Measurements from ENCODE around the gene SMARCB1. TPM values are rescaled to one million over a fixed set of nuclear protein-coding genes. Genes with fewer than 3 reads are reported as not detected.

SMARCB1 gene
- total RNA-seq, 3 donors from 2014 or later: 105 to 128 (median 109) TPM

DNA sequence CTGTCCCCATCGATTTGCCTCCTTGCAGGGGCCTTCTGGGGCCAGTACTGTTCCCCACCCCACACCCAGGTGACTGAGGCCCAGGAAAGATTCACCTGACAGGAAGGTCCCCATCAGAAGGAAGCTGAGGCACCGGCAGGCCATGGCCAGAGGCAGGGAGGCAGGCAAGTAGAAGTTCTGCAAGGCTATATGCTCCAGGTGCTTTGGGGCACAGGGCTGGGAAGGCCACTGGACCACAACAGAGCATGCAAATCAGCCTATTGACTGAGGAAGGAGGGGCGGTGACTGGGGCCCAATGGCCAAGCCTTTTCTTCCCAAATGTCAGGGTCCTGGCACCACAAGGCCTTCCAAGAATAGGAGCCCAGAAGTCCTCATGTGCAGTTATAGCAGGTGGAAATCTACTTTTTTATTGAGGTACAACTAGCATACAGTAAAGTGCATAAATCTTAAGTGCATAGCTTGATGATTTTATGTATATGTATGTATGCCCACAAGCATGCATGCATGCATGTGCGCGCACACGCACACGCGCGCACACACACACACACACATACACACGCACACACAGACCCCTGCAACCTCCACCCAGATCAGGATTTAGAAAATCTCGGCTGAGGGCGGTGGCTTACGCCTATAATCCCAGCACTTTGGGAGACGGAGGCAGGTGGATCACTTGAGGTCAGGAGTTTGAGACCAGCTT lies 32.4 kb upstream of the SMARCB1 start, which contains the start of gene VPREB3:
VPREB3 (minus strand) TSS at position 206 of the 700 bp plus-strand sequence; CDS start at position 144, 62 bp downstream.
- Mint-ChIP-seq H3K36me3 (ENCODE audit: insufficient read depth) (no peaks in the 10 kb centered on the region), H3K27me3 (ENCODE audit: low read depth) (no peaks in the 10 kb centered on the region), H3K4me1 (ENCODE audit: low read depth) (peaks cover 13% of the 10 kb centered on the region), H3K4me3 (no peak within 1 kb of the TSS), H3K9me3 (no peaks in the 10 kb centered on the region)
- no peak for DNase-seq
- ATAC-seq: no peak

DNA sequence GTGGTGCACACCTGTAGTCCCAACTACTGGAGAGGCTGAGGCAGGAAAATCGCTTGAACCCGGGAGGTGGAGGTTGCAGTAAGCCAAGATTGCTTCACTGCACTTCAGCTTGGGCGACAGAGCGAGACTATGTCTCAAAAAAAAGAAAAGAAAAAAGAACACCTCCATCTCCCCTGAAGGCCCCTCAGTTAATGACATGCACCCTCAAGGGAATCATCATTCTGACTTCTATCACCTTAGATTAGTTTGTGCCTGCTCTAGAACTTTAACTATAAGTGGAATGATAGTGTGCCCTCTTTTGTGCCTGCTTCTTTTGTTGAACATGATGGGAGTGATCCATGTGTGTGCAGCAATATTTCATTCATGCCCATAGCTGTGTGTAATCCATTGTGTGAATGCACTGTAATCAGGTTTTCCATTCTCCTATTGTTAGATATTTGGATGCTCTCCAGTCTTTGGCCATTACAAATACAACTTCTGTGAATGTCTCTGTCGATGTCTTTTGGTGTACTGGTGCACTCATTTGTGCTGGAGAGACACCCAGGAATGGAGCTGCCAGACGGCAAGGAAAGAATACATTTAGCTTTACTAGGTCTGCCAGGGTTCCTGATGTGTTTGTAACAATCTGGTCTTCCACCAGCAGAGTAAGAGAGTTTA lies 31.7 kb upstream of the SMARCB1 start:
- H3K4me3 Mint-ChIP-seq: no peak overlapping the region
- ATAC-seq (no peak), DNase-seq (no peak)
- H3K4me1 Mint-ChIP-seq (ENCODE audit: low read depth): peaks cover 9% of the 10 kb centered on the region
- H3K9me3 Mint-ChIP-seq: no peaks in the 10 kb centered on the region
- no peaks in the 10 kb centered on the region for H3K36me3 Mint-ChIP-seq (ENCODE audit: insufficient read depth)
- no peaks in the 10 kb centered on the region for H3K27me3 Mint-ChIP-seq (ENCODE audit: low read depth)

DNA sequence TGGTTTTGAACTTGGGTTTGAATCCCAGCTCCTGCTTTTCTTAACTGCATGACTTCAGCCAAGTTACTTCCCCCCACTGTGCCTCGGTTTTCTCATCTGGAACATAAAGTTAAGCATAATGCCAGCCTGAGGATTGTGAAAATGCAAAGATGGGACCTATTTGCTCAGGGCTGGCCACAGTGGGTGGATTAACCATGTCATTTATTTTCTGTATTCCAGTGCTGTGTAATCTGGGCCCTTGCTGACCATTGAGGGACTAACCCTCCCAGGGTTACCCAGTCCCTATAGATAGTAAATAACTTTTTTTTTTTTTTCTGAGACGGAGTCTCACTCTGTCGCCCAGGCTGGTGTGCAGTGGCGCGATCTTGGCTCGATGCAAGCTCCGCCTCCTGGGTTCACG lies 31.1 kb upstream of the SMARCB1 start:
- ATAC-seq (no peak), DNase-seq (no peak)
- no peaks in the 10 kb centered on the region for H3K9me3 Mint-ChIP-seq
- H3K4me3 Mint-ChIP-seq: no peak overlapping the region
- no peaks in the 10 kb centered on the region for H3K27me3 Mint-ChIP-seq (ENCODE audit: low read depth)
- H3K36me3 Mint-ChIP-seq (ENCODE audit: insufficient read depth): no peaks in the 10 kb centered on the region
- peaks cover 4% of the 10 kb centered on the region for H3K4me1 Mint-ChIP-seq (ENCODE audit: low read depth)

DNA sequence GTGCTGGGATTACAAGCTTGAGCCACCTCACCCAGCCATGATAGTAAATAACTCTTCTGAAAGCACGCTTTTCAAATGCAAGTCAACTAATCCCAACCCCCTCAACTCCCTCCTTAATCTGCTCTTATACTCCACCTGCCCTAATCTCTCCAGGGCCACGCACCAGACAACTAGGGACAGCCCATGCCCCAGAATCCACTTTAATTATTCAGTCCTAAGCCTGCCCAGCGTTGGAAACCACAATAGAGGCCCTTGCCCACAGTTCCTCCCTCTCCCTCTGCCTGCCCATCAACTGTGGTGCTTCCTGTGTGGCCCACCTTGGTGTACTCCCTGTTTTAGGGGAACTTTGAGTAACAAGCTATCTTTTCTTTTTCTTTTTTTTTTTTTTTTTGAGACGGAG lies 29.9 kb upstream of the SMARCB1 start:
- ATAC-seq (no peak), DNase-seq (no peak)
- no peaks in the 10 kb centered on the region for H3K27me3 Mint-ChIP-seq (ENCODE audit: low read depth)
- no peak overlapping the region for H3K4me3 Mint-ChIP-seq
- no peaks in the 10 kb centered on the region for H3K36me3 Mint-ChIP-seq (ENCODE audit: insufficient read depth)
- H3K9me3 Mint-ChIP-seq: no peaks in the 10 kb centered on the region
- H3K4me1 Mint-ChIP-seq (ENCODE audit: low read depth): peaks cover 6% of the 10 kb centered on the region

DNA sequence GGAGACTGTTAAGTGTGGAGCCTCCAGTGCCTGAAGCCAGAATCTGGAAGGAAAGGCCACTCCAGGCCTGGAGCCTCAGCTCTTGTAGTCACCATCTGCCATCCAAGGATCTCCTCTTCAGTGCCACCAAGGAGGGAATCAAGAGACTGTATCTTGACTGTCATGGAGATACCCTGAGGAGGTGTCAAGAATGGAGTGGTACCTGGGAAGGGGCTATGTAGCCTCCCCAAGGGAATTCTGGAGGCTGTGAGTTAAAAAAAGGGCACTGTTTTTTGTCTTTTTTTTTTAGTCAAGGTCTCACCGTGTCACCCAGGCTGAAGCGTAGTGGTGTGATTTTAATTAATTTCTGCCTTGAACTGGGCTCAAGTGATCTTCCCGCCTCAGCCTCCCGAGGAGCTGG lies 27.2 kb upstream of the SMARCB1 start:
- Mint-ChIP-seq H3K4me1 (ENCODE audit: low read depth) (peaks cover 22% of the 10 kb centered on the region), H3K36me3 (ENCODE audit: insufficient read depth) (no peaks in the 10 kb centered on the region), H3K27me3 (ENCODE audit: low read depth) (no peaks in the 10 kb centered on the region), H3K9me3 (no peaks in the 10 kb centered on the region), H3K4me3 (no peak overlapping the region)
- DNase-seq: no peak
- ATAC-seq: no peak

DNA sequence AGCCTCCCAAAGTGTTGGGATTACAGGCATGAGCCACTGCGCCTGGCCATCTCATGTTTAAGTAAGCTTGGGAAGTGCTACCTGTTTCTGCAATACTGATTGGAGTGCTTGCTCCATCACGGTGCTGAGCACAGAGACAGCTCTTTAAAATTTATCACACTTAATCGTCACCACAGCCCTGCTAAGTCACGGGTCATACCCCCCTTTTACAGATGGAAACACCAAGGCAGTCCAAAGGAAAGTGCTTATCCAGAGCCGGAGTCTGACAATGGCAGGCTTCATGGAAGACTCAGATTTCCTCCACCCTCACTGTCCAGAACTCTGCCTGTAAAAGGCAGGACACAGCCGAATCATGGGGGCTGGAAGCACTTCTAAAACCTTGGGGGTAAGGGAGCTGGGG lies 26.7 kb upstream of the SMARCB1 start:
- H3K4me1 Mint-ChIP-seq (ENCODE audit: low read depth): peaks cover 26% of the 10 kb centered on the region

DNA sequence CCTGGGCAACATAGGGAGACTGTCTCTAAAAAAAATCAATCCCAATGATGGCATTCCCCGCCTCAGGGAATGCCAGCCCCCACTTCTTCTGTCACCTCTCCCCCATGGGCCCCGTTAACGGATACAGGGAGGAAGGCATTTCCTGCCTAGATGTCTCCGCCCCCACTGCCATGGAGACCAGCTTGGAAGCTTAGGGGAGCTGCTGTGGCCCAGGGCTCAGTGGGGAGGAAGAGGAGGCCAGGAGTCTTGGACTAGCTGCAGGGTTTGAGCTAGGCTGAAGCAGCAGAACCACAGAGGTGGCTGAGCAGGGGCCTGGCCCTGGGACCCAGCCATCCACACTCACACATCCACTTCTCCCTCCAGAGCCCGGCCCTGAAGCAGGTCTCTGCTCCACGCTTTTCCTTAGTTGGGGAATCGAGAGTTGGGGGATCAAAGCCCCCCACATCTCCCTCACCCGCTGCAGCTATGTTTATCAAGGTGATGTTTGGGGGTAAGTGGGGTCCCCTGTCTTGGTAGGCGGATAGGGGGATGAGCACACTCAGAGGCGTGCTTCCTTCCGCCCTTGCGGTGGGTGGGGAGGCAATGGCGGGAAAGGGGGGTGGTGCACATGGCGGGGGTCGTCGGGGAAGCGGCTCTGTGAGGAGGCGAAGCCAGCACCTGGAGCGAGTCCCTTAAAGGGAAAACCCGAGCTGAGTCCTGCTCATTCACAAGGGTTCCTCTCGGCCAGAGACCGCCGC lies 23.8 kb upstream of the SMARCB1 start, which contains the start of gene C22orf15:
C22orf15 (plus strand) TSS at position 149 of the 737 bp plus-strand sequence; CDS start at position 466, 317 bp downstream.
- ATAC-seq (peak in 1 of 2 donors; percentile 4), DNase-seq (no peak)
- Mint-ChIP-seq H3K27me3 (ENCODE audit: low read depth) (no peaks in the 10 kb centered on the region), H3K4me1 (ENCODE audit: low read depth) (peaks cover 41% of the 10 kb centered on the region), H3K36me3 (ENCODE audit: insufficient read depth) (no peaks in the 10 kb centered on the region), H3K9me3 (no peaks in the 10 kb centered on the region), H3K4me3 (peak within 1 kb of the TSS; percentile 73)

More for the DNA sequence above, 26.7 kb upstream of the SMARCB1 start:
- Mint-ChIP-seq H3K9me3 (no peaks in the 10 kb centered on the region), H3K4me3 (no peak overlapping the region), H3K36me3 (ENCODE audit: insufficient read depth) (no peaks in the 10 kb centered on the region), H3K27me3 (ENCODE audit: low read depth) (no peaks in the 10 kb centered on the region)
- DNase-seq (no peak), ATAC-seq (no peak)

DNA sequence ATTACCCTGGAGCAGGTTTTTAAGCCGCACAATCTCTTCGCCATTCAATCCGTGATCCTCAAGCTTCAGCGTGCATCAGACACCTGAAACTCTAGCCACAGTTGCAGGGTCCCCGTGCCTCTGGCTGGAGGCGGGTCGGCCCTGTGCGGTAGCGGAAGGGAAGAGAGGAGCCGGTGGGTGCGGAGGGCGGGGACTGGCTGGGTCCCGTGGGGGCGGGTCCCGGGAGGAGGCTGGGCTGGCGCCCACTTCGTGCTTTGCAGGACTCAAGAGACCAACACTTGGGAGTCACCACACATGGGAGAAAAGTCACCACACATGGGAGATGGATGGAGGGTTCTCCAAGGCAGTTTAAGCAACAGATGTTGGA lies 23.2 kb upstream of the SMARCB1 start:
- Mint-ChIP-seq H3K4me1 (ENCODE audit: low read depth) (peaks cover 41% of the 10 kb centered on the region), H3K36me3 (ENCODE audit: insufficient read depth) (no peaks in the 10 kb centered on the region), H3K9me3 (no peaks in the 10 kb centered on the region), H3K4me3 (peak overlapping the region; percentile 73), H3K27me3 (ENCODE audit: low read depth) (no peaks in the 10 kb centered on the region)
- ATAC-seq (peak; percentile 48 to 55), DNase-seq (peak; percentile 45)

DNA sequence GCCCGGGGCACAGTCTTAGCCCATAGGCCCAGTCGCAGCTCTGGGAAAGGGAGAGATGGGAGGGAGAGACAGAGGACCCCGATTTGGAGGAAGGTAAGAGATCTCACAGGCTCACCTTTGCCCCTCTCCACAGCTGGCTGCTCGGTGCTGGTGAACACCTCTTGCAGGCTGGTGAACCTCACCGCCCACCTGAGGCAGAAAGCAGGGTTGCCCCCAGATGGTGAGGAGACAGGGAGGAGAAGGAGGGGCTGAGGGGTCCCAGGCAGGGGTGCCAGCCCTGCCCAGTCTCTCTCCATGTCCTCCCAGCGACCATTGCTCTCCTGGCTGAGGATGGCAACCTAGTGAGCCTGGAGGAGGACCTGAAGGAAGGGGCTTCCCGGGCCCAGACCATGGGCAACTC lies 22.8 kb upstream of the SMARCB1 start:
- ATAC-seq: no peak
- Mint-ChIP-seq H3K9me3 (no peaks in the 10 kb centered on the region), H3K4me1 (ENCODE audit: low read depth) (peaks cover 41% of the 10 kb centered on the region), H3K36me3 (ENCODE audit: insufficient read depth) (no peaks in the 10 kb centered on the region), H3K27me3 (ENCODE audit: low read depth) (no peaks in the 10 kb centered on the region), H3K4me3 (peak overlapping the region; percentile 73)
- DNase-seq: no peak

DNA sequence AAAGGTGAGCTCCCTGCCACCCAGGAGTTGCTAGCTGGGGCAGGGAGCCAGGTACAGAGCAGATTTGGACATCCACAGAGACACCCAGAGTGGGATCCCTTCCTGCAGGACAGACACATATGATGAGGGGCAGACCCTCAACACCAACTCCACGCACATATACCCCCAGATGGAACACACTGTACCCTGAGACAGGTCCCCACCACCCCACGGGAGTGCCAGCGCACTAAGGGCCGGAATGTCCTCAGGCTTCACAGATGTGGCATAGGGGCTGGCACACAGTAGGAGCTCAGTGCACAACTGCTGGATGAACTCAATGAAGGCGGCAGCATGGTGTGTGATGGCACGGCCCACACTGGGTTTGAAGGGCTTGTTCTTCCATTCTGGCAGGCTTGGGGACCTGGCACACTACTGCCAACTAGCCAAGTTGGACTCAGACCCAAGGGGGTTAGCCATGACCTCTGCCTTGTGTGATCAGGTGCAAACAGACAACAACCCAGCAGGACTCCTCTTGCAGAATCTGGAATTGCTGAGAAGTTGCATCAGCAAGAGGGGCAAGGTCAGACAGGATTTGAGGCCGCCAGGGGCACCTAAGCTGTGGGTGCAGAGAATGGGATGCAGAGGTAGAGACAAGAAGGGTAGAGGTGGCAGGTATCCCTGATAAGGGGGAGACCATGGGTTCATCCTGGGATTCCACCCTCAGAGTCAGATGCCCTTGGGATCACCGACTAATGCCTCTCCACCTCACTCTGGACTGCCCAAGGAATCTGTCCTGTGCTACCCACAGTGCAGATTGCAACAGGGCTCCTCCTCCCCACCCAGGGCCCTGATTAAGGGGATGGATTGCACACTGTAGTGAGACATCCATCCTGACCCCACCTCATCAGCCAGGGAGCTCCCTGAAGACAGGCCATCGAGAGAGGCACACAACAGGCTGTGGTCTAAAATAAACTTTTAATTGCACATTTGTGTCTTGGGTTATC lies 21.6 kb upstream of the SMARCB1 start:
- DNase-seq: no peak
- Mint-ChIP-seq H3K36me3 (ENCODE audit: insufficient read depth) (no peaks in the 10 kb centered on the region), H3K4me1 (ENCODE audit: low read depth) (peaks cover 44% of the 10 kb centered on the region), H3K27me3 (ENCODE audit: low read depth) (no peaks in the 10 kb centered on the region), H3K4me3 (no peak overlapping the region), H3K9me3 (no peaks in the 10 kb centered on the region)
- no peak for ATAC-seq

DNA sequence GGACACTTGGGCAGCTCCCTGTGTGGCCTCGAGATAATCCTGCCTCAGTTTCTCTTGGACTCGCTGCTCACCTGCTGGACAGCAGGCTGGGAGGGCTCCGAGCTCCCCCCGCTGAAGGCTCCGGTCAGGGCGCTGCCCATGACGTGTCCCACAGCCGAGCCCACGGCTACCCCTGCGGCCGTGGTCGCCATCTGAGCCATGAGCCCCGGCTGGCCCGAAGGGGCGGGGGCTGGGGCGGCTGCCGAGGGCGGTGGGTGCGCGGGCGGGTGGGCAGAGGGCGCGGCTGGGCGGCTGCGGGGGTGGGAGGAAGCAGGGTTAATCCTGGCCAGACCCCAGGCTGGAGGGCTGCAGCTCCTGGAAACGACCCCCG lies 19.5 kb upstream of the SMARCB1 start:
- DNase-seq: no peak
- ATAC-seq: peak; percentile 1 to 8
- no peaks in the 10 kb centered on the region for H3K36me3 Mint-ChIP-seq (ENCODE audit: insufficient read depth)
- H3K9me3 Mint-ChIP-seq: no peaks in the 10 kb centered on the region
- H3K4me3 Mint-ChIP-seq: peak overlapping the region; percentile 82
- H3K27me3 Mint-ChIP-seq (ENCODE audit: low read depth): no peaks in the 10 kb centered on the region
- H3K4me1 Mint-ChIP-seq (ENCODE audit: low read depth): peaks cover 50% of the 10 kb centered on the region

DNA sequence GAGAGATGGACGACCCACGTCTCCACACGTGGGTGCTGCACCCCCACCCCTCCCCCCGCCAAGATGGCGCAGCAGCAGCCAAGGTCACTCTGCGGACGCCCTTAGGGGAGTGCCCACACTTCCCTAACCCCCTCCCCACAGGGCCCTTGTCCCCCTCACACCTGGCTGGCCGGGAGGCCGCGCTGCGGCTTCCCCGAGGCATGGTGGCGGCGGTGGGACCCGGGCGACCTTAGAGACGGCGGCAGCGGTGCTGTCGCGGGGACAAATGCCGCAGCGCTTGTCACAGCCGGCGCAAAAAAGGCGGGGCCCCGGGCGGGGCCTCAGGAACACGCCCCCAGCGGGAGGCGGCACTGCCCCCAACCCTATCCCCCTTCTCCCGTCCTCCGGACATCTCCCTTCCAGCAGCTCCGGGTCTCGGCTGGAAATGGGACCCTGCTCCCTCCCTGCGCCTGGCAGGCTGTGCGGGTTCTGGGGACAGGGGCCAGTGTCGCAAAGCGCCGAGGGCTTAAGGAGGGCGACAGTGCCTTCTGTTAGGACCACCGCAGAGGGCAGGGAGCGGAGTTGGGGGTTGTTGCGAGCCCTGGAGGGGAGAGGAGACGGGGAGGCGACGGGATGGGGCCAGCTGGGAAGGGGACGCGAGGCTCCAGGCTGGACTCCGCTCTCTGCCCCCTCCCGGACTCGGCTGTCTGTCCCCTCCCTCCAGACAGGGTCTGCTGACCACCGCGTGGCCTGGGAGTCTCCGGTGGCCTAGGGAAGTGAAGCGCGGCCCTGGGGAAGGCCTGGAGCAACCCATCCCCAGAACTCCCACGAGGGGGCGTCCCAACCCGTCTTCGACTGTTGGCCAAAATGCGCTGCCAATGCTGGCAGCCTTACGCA lies 18.9 kb upstream of the SMARCB1 start, which contains the start of gene CHCHD10:
CHCHD10 (minus strand) TSS at position 300 of the 876 bp plus-strand sequence; CDS start at position 202, 98 bp downstream.
- ATAC-seq: peak; percentile 77 to 78
- DNase-seq: peak; percentile 65
- no peaks in the 10 kb centered on the region for H3K9me3 Mint-ChIP-seq
- H3K4me3 Mint-ChIP-seq: peak within 1 kb of the TSS; percentile 82
- H3K4me1 Mint-ChIP-seq (ENCODE audit: low read depth): peaks cover 46% of the 10 kb centered on the region
- H3K27me3 Mint-ChIP-seq (ENCODE audit: low read depth): no peaks in the 10 kb centered on the region
- H3K36me3 Mint-ChIP-seq (ENCODE audit: insufficient read depth): no peaks in the 10 kb centered on the region
